Measurements from ENCODE around the gene DAD1. TPM values are rescaled to one million over a fixed set of nuclear protein-coding genes. Genes with fewer than 3 reads are reported as not detected.
A peak's percentile ranks its signal among the peaks of the same experiment; 100 is the strongest.

The DAD1 gene
- total and polyA plus RNA-seq, 12 donors = 82.4 to 420 (median 136) TPM

DNA sequence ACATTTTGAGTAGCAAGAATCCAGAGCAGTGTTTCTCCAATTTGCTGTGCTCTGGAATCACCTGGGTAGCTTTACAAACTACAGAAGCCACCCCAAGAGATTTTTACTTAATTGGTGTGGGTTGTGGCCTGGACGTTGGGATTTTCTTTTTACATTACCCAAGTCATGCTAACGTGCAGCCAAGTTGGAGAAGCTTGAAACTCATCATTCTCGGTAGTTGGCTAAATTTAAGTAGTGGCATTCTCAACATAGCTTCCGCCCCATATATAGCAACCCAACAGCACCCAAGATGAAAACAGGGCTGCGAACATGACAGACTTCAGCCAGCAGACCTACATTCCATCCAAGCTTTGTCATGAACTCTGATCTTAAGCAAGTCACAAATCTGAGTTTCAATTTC, 25.0 kb downstream of the DAD1 start:
- H3K27me3 ChIP-seq = no peaks in the 10 kb centered on the region
- H3K9me3 ChIP-seq = no peaks in the 10 kb centered on the region
- peaks cover 0 to 99% (median 10%) of the 10 kb centered on the region in 9 donors for H3K4me1 ChIP-seq
- no peak overlapping the region for H3K4me3 ChIP-seq
- TF ChIP-seq, protein P1, sequence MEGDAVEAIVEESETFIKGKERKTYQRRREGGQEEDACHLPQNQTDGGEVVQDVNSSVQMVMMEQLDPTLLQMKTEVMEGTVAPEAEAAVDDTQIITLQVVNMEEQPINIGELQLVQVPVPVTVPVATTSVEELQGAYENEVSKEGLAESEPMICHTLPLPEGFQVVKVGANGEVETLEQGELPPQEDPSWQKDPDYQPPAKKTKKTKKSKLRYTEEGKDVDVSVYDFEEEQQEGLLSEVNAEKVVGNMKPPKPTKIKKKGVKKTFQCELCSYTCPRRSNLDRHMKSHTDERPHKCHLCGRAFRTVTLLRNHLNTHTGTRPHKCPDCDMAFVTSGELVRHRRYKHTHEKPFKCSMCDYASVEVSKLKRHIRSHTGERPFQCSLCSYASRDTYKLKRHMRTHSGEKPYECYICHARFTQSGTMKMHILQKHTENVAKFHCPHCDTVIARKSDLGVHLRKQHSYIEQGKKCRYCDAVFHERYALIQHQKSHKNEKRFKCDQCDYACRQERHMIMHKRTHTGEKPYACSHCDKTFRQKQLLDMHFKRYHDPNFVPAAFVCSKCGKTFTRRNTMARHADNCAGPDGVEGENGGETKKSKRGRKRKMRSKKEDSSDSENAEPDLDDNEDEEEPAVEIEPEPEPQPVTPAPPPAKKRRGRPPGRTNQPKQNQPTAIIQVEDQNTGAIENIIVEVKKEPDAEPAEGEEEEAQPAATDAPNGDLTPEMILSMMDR (IDR thresholded peaks at IDR 0.05) = no peak
- 47 to 54% methylated on average over 5 of the region's 5 CpGs for WGBS, 2 donors
- DNase-seq (no peak), ATAC-seq (peak in 2 of 8 donors; percentile 47 to 61)
- intact Hi-C loops (cut with DNase I) = loop anchor here in 3 of 10 donors (2.0 to 10.0 kb wide), 5 partner anchors 89 to 421 kb away; partner anchors contain the start of genes AJUBA (in 1 of the 3), OXA1L (in 1 of the 3) and SLC7A7 (in 1 of the 3)
- peaks cover 0 to 67% (median 9%) of the 10 kb centered on the region in 9 donors for H3K36me3 ChIP-seq
- H3K27ac ChIP-seq = peak overlapping the region in 6 of 10 donors; percentile 10 to 91 (median 24)

DNA sequence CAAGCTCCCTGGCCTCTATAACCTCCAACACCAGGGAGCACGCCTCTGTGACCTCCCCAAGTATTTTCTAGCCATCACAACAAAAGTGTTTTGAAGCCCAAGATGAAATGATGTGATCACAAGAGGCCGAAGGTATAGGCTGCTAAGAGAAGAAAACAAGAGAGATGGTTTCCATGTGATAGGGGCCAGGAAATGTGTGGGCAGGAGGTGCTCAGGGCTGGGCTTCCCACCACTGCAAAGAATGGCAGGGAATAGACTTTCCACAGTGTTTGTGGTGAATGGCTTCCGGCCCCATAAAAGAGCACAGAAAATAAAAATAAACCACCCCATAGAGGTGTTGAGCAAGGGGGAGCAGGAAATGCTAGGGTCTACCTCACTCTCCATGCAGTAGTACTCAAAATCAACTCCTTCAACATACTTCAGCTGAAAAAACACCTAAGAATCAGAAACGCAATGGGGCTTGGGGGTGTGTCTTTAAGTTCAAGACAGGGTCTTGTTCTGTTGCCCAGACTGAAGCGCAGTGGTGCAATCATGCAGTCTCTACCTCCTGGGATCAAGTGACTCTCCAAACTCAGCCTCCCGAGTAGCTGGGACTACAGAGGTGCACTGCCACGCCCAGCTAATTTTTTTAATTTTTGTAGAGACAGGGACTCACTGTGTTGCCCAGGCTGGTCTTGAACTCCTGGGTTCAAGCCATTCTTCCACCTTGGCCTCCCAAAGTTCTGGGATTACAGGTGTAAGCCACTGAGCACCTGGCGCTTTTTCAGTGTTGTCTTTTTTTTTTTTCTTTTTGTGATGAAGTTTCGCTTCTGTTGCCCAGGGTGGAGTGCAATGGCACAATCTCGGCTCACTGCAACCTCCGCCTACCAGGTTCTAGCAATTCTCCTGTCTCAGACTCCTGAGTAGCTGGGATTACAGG, 27.1 kb downstream of the DAD1 start:
- Histone ChIP-seq H3K36me3 (peaks cover 0 to 47% (median 9%) of the 10 kb centered on the region in 9 donors), H3K27me3 (no peaks in the 10 kb centered on the region), H3K4me3 (no peak overlapping the region), H3K4me1 (peaks cover 3 to 98% (median 27%) of the 10 kb centered on the region in 9 donors), H3K27ac (peak overlapping the region in 3 of 10 donors; percentile 4 to 91 (median 17)), H3K9me3 (no peaks in the 10 kb centered on the region)
- 78 to 82% methylated on average over 11 of the region's 11 CpGs for WGBS, 2 donors
- DNase-seq = no peak
- peak in 1 of 8 donors; percentile 12 for ATAC-seq
- TF ChIP-seq, protein P1 (IDR thresholded peaks at IDR 0.05) = no peak
- intact Hi-C loops (cut with DNase I) = loop anchor here in 3 of 10 donors (2.0 to 10.0 kb wide), 5 partner anchors 27 to 423 kb away; partner anchors contain the start of genes AJUBA (in 1 of the 3), DAD1 (in 1 of the 3), OXA1L (in 1 of the 3) and SLC7A7 (in 1 of the 3)

DNA sequence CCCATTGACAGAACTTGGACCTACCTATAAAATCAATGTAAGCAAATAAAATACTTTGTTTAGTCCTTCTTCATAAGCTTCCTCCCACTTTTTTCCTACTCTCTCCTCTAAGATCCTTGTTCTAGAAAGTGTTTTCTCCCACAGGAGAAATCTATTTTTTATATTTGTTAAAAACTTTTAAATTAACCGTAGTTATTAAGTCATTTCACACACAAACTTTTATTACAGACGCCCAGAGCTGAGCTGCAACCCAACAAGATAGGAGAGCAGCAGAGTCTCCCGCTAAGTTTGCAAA, 27.7 kb downstream of the DAD1 start:
- no peaks in the 10 kb centered on the region for H3K27me3 ChIP-seq
- ATAC-seq = no peak
- H3K36me3 ChIP-seq = peaks cover 0 to 41% (median 9%) of the 10 kb centered on the region in 9 donors
- no peak for DNase-seq
- no peaks in the 10 kb centered on the region for H3K9me3 ChIP-seq
- WGBS, 2 donors = 75 to 83% methylated on average over 3 of the region's 3 CpGs
- intact Hi-C loops (cut with DNase I) = loop anchor here in 3 of 10 donors (2.0 to 10.0 kb wide), 5 partner anchors 27 to 423 kb away; partner anchors contain the start of genes AJUBA (in 1 of the 3), DAD1 (in 1 of the 3), OXA1L (in 1 of the 3) and SLC7A7 (in 1 of the 3)
- TF ChIP-seq, protein P1 (IDR thresholded peaks at IDR 0.05) = no peak
- peaks cover 8 to 98% (median 33%) of the 10 kb centered on the region in 9 donors for H3K4me1 ChIP-seq
- H3K27ac ChIP-seq = peak overlapping the region in 3 of 10 donors; percentile 4 to 91 (median 17)
- H3K4me3 ChIP-seq = no peak overlapping the region

DNA sequence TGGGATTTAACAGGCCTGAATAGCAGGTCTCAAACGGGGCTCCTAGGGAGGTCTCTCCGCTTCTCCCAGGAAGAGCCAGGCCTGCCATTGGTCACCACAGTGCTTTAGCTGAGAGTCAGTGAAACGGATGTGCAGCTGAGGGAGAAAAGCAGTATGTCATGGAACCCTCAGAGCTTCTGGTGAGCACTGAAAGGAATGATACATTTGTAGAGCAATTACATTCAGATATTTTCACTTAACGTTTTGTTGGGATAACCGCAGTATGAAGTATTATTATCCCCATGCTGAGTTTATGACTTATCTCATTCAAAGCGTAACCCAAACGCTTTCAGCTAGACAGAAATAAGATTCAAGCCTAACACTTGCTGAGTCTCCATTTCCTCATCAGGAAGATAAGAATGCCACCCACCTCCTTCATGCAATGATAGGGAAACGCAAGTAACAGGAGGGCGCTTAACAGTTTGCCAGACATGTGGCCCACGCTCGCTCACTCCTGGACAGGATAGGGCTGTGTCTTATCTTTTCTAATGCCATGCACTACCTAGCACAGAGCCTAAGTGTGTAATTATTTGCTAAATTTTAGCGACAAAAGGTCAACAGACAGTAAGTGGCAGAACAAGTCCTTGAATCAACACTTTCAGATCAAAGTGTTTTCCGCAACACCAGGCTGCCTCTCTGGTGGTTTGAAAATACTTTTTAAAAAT, 28.2 kb downstream of the DAD1 start:
- no peak overlapping the region for H3K4me3 ChIP-seq
- intact Hi-C loops (cut with DNase I) = loop anchor here in 3 of 10 donors (2.0 to 10.0 kb wide), 5 partner anchors 28 to 424 kb away; partner anchors contain the start of genes AJUBA (in 1 of the 3), DAD1 (in 1 of the 3), OXA1L (in 1 of the 3) and SLC7A7 (in 1 of the 3)
- 74 to 76% methylated on average over 13 of the region's 13 CpGs for WGBS, 2 donors
- peaks cover 8 to 98% (median 36%) of the 10 kb centered on the region in 9 donors for H3K4me1 ChIP-seq
- ATAC-seq = no peak
- H3K9me3 ChIP-seq = no peaks in the 10 kb centered on the region
- peak overlapping the region in 3 of 10 donors; percentile 4 to 91 (median 17) for H3K27ac ChIP-seq
- DNase-seq = no peak
- TF ChIP-seq, protein P1 (IDR thresholded peaks at IDR 0.05) = no peak
- H3K27me3 ChIP-seq = no peaks in the 10 kb centered on the region
- peaks cover 0 to 36% (median 9%) of the 10 kb centered on the region in 9 donors for H3K36me3 ChIP-seq

All from heart right ventricle (tissue), 16 donors.